Activated CD8-positive, alpha-beta memory T cell treated with anti-CD3 and anti-CD28 coated beads for 24 hours (primary cell): ENCODE data around the gene CFL1.

Experiments used
- DNase-seq: peaks from one replicate; pipeline ENCODE4 v3.0.0-alpha.2; 2020

Gene CFL1

GRCh38 chr11:65869643-65870306 is 11.8 kb upstream of the CFL1 start:
- no peak for DNase-seq

- DNase-seq, result no peak
Observed at GRCh38 chr11:65868907-65869306, 10.9 kb upstream of the CFL1 start.

- no peak for DNase-seq
Observed at GRCh38 chr11:65868076-65868667, 10.2 kb upstream of the CFL1 start.

- no peak for DNase-seq
Observed at GRCh38 chr11:65867284-65868071, 9.5 kb upstream of the CFL1 start.

GRCh38 chr11:65866509-65867283 is 8.7 kb upstream of the CFL1 start:
- no peak for DNase-seq

GRCh38 chr11:65865550-65866172 is 7.7 kb upstream of the CFL1 start:
- no peak for DNase-seq

- DNase-seq, result no peak
Observed at GRCh38 chr11:65864706-65865471, 6.9 kb upstream of the CFL1 start.

GRCh38 chr11:65863889-65864705 is 6.1 kb upstream of the CFL1 start:
- no peak for DNase-seq

- no peak for DNase-seq
Observed at GRCh38 chr11:65862941-65863888, 5.2 kb upstream of the CFL1 start.

GRCh38 chr11:65862191-65862735 is 4.3 kb upstream of the CFL1 start:
- no peak for DNase-seq

GRCh38 chr11:65861533-65862183 is 3.7 kb upstream of the CFL1 start:
- no peak for DNase-seq

- DNase-seq, result no peak
Observed at GRCh38 chr11:65861165-65861505, 3.2 kb upstream of the CFL1 start.

GRCh38 chr11:65860278-65861164 is 2.5 kb upstream of the CFL1 start, which contains the start of gene MUS81:
Gene MUS81, plus strand, starts transcription at chr11:65860433. Its CDS starts 321 bp downstream, at chr11:65860754.
- peak; percentile 99 for DNase-seq

- DNase-seq, result no peak
Observed at GRCh38 chr11:65859812-65860277, 1.9 kb upstream of the CFL1 start.

- peak; percentile 98 for DNase-seq
Observed at GRCh38 chr11:65859095-65859811, 1.3 kb upstream of the CFL1 start.

GRCh38 chr11:65858681-65859087 is 704 bp upstream of the CFL1 start:
- no peak for DNase-seq

GRCh38 chr11:65857500-65857852 is 504 bp downstream of the CFL1 start:
- DNase-seq, result no peak
